Stomach (tissue), 9 donors: Measurements from ENCODE around the gene FRMPD2. TPM values are rescaled to one million over a fixed set of nuclear protein-coding genes. Genes with fewer than 3 reads are reported as not detected.

Source experiments
- DNase-seq, 2 donors: peaks; one replicate each; pipeline versions ENCODE4 v3.0.0 to v3.0.0-alpha.2; 2013 to 2019
- H3K27ac ChIP-seq, 5 donors: fragments of 200-600 bp in 4 of 5; sonication (generic) in 4 of 5; one replicate each; pipeline ENCODE4 v1.5.1; 2013 to 2019; ENCODE audit warnings: mild to moderate bottlenecking in 1 of 5, moderate library complexity in 1 of 5
- H3K27me3 ChIP-seq, 3 donors: fragments of 200-600 bp; sonication (generic); one replicate each; pipeline ENCODE4 v1.5.1; 2017 to 2019; ENCODE audit warnings: mixed run types in 1 of 3
- H3K36me3 ChIP-seq, 4 donors: fragments of 200-600 bp; sonication (generic); 1 replicate in 3 of 4; 2 replicates in 1 of 4; pipeline ENCODE4 v1.5.1; 2016 to 2019
- H3K4me1 ChIP-seq, 4 donors: fragments of 200-600 bp; sonication (generic); one replicate each; pipeline ENCODE4 v1.5.1; 2016 to 2019
- H3K4me3 ChIP-seq, 4 donors: fragments of 200-600 bp; sonication (generic) in 3 of 4; one replicate each; pipeline ENCODE4 v1.5.1; 2016 to 2019; ENCODE audit warnings: mild to moderate bottlenecking in 1 of 4
- H3K9me3 ChIP-seq, 4 donors: fragments of 200-600 bp; sonication (generic); one replicate each; pipeline ENCODE4 v1.5.1; 2016 to 2019
- EP300 ChIP-seq: sonication (generic); formaldehyde crosslinking; IDR thresholded peaks from one replicate; pipeline ENCODE4 v1.6.1; 2017; ENCODE audit warnings: antibody characterized with exemption
- POLR2A ChIP-seq, 4 donors: fragments of 450-650 bp; IDR thresholded peaks; one replicate each; pipeline ENCODE4 v1.6.1; 2016; ENCODE audit warnings: antibody characterized with exemption in 4 of 4, control low read depth in 2 of 4, mild to moderate bottlenecking in 1 of 4, moderate library complexity in 1 of 4
- POLR2AphosphoS5 ChIP-seq, 3 donors: sonication (generic); formaldehyde crosslinking; IDR thresholded peaks; one replicate each; pipeline ENCODE4 v1.6.1; 2016; ENCODE audit warnings: antibody characterized with exemption in 3 of 3
- WGBS, 5 donors: extraction: QIAGEN DNeasy Blood & Tissue Kit in 3 of 5; methylation state at CpG; one replicate each; pipeline versions ENCODE4 v1.1.5 to v1.1.7; 2013 to 2018; 5-methylcytosine and 5-hydroxymethylcytosine counted together
- intact Hi-C: fragments of 100-400 bp; cut with DNase I; formaldehyde crosslinking; loops from one replicate; pipeline ENCODE4 v1.15.1; 2023; ENCODE audit warnings: low total_unique reads
- polyA plus RNA-seq, 3 donors: library from polyadenylated mRNA; stranded (reverse); fragments of 200-250 nt; gene quantifications; one replicate each; pipeline ENCODE4 v1.2.3, GENCODE V29; 2013
- total RNA-seq, 5 donors: library from RNA; depleted of rRNA; stranded (reverse); fragments of >200 nt; gene quantifications; one replicate each; pipeline versions ENCODE4 v1.1.0 to v1.2.3, GENCODE V29; 2014 to 2016
- TF ChIP-seq, protein P1 (sequence below), 7 experiments: fragments of 450-650 bp in 4 of 7; fragments of 200-600 bp in 3 of 7; sonication (generic) in 3 of 7; IDR thresholded peaks; one replicate each; pipeline ENCODE4 v1.5.1; 2016 to 2019; ENCODE audit warnings: antibody characterized with exemption in 7 of 7, control low read depth in 2 of 7, mild to moderate bottlenecking in 1 of 7
- donor health status: healthy with polysubstance abuse.
- donor health status: Bipolar disorder and iron deficiency.
- donor health status: healthy.

The FRMPD2 gene
- total and polyA plus RNA-seq, 8 donors: under 0.01 to 0.15 (median 0.03) TPM; not detected in 4

DNA sequence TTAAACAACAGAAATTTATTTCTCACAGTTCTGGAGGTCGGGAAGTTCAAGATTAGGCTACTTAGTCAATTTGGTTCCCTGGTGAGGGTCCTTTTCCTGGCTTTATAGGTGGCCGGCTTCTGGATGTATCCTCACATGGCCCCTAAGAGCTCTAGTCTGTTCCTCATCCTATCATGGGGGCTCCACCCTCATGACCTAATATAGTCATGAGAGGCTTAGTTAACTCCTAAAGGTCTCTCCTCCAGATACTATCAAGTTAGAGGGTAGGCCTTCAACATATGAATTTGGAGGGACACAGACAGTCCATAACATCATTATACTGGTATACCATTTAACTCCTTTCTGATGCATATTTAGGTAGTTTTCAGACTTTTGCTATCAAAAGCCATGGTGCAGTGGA lies 39.6 kb upstream of the FRMPD2 start:
- Histone ChIP-seq H3K27ac (no peak overlapping the region), H3K4me3 (no peak overlapping the region), H3K4me1 (peaks cover 5 to 74% (median 26%) of the 10 kb centered on the region in 4 donors), H3K36me3 (no peaks in the 10 kb centered on the region), H3K27me3 (no peaks in the 10 kb centered on the region), H3K9me3 (no peaks in the 10 kb centered on the region)
- TF ChIP-seq POLR2A (IDR thresholded peaks at IDR 0.05) (no peak), EP300 (no peak), POLR2AphosphoS5 (IDR thresholded peaks at IDR 0.05) (no peak)
- TF ChIP-seq, protein P1, sequence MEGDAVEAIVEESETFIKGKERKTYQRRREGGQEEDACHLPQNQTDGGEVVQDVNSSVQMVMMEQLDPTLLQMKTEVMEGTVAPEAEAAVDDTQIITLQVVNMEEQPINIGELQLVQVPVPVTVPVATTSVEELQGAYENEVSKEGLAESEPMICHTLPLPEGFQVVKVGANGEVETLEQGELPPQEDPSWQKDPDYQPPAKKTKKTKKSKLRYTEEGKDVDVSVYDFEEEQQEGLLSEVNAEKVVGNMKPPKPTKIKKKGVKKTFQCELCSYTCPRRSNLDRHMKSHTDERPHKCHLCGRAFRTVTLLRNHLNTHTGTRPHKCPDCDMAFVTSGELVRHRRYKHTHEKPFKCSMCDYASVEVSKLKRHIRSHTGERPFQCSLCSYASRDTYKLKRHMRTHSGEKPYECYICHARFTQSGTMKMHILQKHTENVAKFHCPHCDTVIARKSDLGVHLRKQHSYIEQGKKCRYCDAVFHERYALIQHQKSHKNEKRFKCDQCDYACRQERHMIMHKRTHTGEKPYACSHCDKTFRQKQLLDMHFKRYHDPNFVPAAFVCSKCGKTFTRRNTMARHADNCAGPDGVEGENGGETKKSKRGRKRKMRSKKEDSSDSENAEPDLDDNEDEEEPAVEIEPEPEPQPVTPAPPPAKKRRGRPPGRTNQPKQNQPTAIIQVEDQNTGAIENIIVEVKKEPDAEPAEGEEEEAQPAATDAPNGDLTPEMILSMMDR (IDR thresholded peaks at IDR 0.05): no peak
- 92 to 100% (median 97%) methylated on average over 2 of the region's 2 CpGs for WGBS, 5 donors
- intact Hi-C loops: no loop called here
- DNase-seq: no peak

DNA sequence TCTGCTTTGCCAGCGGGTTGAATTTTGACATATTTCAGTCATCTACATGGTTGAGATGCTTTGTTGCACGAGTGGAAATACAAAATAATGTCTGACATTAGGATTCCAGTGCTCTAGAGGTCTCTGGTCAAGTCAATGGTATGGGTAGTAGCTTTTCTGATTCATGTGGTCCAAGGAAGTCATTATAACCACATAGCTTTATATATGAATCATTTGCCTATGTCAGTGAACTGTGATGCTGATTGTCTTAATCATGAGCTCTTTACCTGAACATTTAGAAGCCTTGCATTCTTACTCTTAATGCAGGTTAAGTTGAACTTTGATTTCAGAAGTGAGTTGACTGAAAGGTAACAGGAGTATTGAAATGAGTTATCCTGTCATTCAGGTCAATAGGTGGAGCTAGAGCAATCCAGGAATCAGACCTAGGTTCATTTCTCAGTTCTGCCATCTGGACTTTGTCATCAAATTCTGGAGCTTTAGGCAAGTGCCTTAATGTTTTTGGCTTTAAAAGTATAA lies 35.3 kb upstream of the FRMPD2 start:
- TF ChIP-seq POLR2AphosphoS5 (IDR thresholded peaks at IDR 0.05) (no peak), POLR2A (IDR thresholded peaks at IDR 0.05) (no peak), EP300 (no peak)
- TF ChIP-seq, protein P1 (IDR thresholded peaks at IDR 0.05): no peak
- DNase-seq: peak in 1 of 2 donors; percentile 38
- H3K27ac ChIP-seq: no peak overlapping the region
- intact Hi-C loops: no loop called here
- H3K9me3 ChIP-seq: no peaks in the 10 kb centered on the region
- no peaks in the 10 kb centered on the region for H3K36me3 ChIP-seq
- peaks cover 7 to 63% (median 26%) of the 10 kb centered on the region in 4 donors for H3K4me1 ChIP-seq
- H3K27me3 ChIP-seq: no peaks in the 10 kb centered on the region
- WGBS, 5 donors: 61 to 72% (median 67%) methylated on average over 2 of the region's 2 CpGs
- H3K4me3 ChIP-seq: no peak overlapping the region

DNA sequence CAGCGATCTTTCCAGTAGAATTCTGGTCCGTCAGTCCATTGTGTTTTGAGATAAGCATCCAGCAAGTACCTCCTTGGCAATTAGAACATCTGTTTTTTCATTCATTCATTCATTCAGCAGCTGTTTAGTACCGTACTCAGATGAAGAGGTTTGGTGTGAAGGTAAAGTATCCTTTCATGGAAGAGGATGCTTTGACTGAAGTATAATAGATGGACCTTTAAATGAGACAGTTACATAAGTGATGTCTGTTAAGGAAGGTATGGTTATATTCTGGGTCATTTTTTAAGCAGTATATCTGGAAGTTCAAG lies 33.2 kb upstream of the FRMPD2 start:
- no peak for DNase-seq
- intact Hi-C loops: no loop called here
- Histone ChIP-seq H3K27ac (peak overlapping the region in 3 of 5 donors; percentile 97 to 99 (median 98)), H3K4me3 (peak overlapping the region; percentile 77 to 91 (median 84)), H3K4me1 (peaks cover 7 to 57% (median 26%) of the 10 kb centered on the region in 4 donors), H3K27me3 (no peaks in the 10 kb centered on the region), H3K36me3 (no peaks in the 10 kb centered on the region), H3K9me3 (no peaks in the 10 kb centered on the region)
- TF ChIP-seq POLR2AphosphoS5 (IDR thresholded peaks at IDR 0.05) (no peak), POLR2A (IDR thresholded peaks at IDR 0.05) (no peak), EP300 (no peak)
- TF ChIP-seq, protein P1 (IDR thresholded peaks at IDR 0.05): no peak
- WGBS, 5 donors: 14 to 18% (median 16%) methylated on average over 3 of the region's 3 CpGs

DNA sequence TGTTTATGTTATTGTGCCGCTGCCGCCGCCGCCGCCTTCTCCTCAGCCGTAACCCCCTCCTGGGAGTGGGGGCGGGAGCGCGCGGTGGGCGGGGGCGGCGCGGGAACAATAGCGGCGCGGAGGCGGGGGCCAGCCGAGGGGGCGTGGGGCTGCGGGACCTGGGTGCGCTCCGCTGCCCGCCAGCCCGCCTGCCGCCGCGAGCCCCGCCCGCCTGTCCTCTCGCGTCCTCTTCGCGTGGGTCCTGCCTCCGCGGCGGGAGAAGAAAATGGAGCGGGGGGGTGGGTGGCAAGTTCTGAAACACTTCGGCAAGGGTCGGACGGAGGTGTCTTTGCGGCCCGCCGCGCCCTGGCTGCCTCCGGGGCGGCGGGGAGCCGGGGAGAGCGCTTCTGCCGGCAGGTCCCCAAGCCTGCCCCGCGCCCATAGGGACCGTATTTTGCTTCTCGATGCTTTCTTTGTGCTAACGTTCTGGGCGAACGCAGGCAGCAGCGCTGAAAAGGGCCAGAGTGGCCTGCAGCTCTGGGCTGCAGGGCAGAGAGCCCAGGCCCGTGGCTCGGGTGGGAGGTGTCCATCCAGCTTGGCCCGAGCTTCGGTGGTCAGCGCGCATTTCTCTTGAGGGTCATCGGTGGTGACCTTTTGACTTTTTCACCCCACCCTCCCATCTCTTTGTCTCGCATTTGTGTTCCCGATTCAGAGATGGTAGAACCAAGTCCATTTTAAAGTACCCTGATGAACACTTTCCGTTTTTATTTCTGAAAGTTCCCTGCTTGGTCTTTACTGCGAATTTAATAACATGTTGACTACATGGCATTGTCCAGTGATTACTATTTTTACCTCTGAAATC lies 32.6 kb upstream of the FRMPD2 start:
- Histone ChIP-seq H3K4me1 (peaks cover 7 to 52% (median 23%) of the 10 kb centered on the region in 4 donors), H3K27me3 (no peaks in the 10 kb centered on the region), H3K27ac (peak overlapping the region; percentile 96 to 99 (median 98)), H3K36me3 (no peaks in the 10 kb centered on the region), H3K4me3 (peak overlapping the region; percentile 77 to 91 (median 84)), H3K9me3 (no peaks in the 10 kb centered on the region)
- TF ChIP-seq, protein P1 (IDR thresholded peaks at IDR 0.05): no peak
- no peak for TF ChIP-seq POLR2A (IDR thresholded peaks at IDR 0.05)
- TF ChIP-seq POLR2AphosphoS5 (IDR thresholded peaks at IDR 0.05): no peak
- peak; percentile 60 to 88 for DNase-seq
- intact Hi-C loops: no loop called here
- WGBS, 5 donors: 1 to 3% (median 1%) methylated on average over 24 to 70 of the region's 70 CpGs
